Measurements from ENCODE around the gene CCDC69.

GRCh38 chr5:151255621-151256286 lies 31.9 kb upstream of the CCDC69 start:
- no peak for TF ChIP-seq POLR2A (IDR thresholded peaks at IDR 0.05; ENCODE audit: low read length)
- no peak for TF ChIP-seq GATA1 (IDR thresholded peaks at IDR 0.05; ENCODE audit: low read depth, low read length)

Measured in erythroblast (primary cell).